ENCODE measurements around the gene PSMA5. TPM values are rescaled to one million over a fixed set of nuclear protein-coding genes. Genes with fewer than 3 reads are reported as not detected.

The PSMA5 gene
- total and polyA plus RNA-seq, 2 of the 13 experiments (the other 11 are each of a cell fraction or from before 2014, with no cell fraction given): 140 to 169 TPM

- TF ChIP-seq PBX2 (CRISPR knock-in tag; IDR thresholded peaks at IDR 0.05): no peak
- TF ChIP-seq ZNF337 (CRISPR knock-in tag; IDR thresholded peaks at IDR 0.05; ENCODE audit: borderline replicate concordance, low read depth): no peak
- no peak for TF ChIP-seq ZNF552 (CRISPR knock-in tag; IDR thresholded peaks at IDR 0.05; ENCODE audit: borderline replicate concordance)
- TF ChIP-seq NFYB (CRISPR knock-in tag; IDR thresholded peaks at IDR 0.05): peak; percentile 96
- peak; percentile 26; the same call in 1 of the 2 replicates for TF ChIP-seq ZNF614 (CRISPR knock-in tag; IDR thresholded peaks at IDR 0.05; ENCODE audit: borderline replicate concordance)
- no peak for TF ChIP-seq HNRNPH1 (optimal IDR thresholded peaks at IDR 0.05; ENCODE audit: low read depth, low read length)
- TF ChIP-seq NONO (IDR thresholded peaks at IDR 0.05): no peak
- no peak for TF ChIP-seq NONO (CRISPR knock-in tag; conservative IDR thresholded peaks at IDR 0.05)
- peak; percentile 57 for TF ChIP-seq HOXA3 (CRISPR knock-in tag; IDR thresholded peaks at IDR 0.05)
- TF ChIP-seq REST (IDR thresholded peaks at IDR 0.05; ENCODE audit: borderline replicate concordance in 1 of 2, low read depth in 1 of 2, low read length in 2 of 2): peak in 1 of 2 experiments; percentile 30; a peak in 1 of 4 replicates
- TF ChIP-seq, protein P1, sequence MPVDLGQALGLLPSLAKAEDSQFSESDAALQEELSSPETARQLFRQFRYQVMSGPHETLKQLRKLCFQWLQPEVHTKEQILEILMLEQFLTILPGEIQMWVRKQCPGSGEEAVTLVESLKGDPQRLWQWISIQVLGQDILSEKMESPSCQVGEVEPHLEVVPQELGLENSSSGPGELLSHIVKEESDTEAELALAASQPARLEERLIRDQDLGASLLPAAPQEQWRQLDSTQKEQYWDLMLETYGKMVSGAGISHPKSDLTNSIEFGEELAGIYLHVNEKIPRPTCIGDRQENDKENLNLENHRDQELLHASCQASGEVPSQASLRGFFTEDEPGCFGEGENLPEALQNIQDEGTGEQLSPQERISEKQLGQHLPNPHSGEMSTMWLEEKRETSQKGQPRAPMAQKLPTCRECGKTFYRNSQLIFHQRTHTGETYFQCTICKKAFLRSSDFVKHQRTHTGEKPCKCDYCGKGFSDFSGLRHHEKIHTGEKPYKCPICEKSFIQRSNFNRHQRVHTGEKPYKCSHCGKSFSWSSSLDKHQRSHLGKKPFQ (CRISPR knock-in tag; IDR thresholded peaks at IDR 0.05; ENCODE audit: insufficient replicate concordance): peak; percentile 63
- TF ChIP-seq NCOA2 (CRISPR knock-in tag; IDR thresholded peaks at IDR 0.05): peak; percentile 45
- TF ChIP-seq KDM5A (IDR thresholded peaks at IDR 0.05; ENCODE audit: borderline replicate concordance, low read length): peak; percentile 44; the same call in 1 of the 2 replicates
- TF ChIP-seq IRF9 (CRISPR knock-in tag; IDR thresholded peaks at IDR 0.05; ENCODE audit: borderline replicate concordance): peak; percentile 86
- no peak for TF ChIP-seq TARDBP (CRISPR knock-in tag; IDR thresholded peaks at IDR 0.05)
- TF ChIP-seq TMF1 (CRISPR knock-in tag; IDR thresholded peaks at IDR 0.05; ENCODE audit: low read depth): no peak
- TF ChIP-seq ZNF280B (CRISPR knock-in tag; IDR thresholded peaks at IDR 0.05; ENCODE audit: borderline replicate concordance): peak; percentile 34; the same call in 1 of the 2 replicates
- peak; percentile 83 for TF ChIP-seq KAT8 (CRISPR knock-in tag; IDR thresholded peaks at IDR 0.05)
Measured at GRCh38 chr1:109426281-109427170, at the start of gene PSMA5 (continued).
